ENCODE results near the gene PRAME.
"Not testable (repeated sequence)": the region's sequence is repeated elsewhere in the genome, so short reads cannot be mapped to it uniquely, and the experiment has no call there.

PRAME gene

GRCh38 chr22:22558972-22559603, at the start of gene PRAME:
PRAME (minus strand) TSS chr22:22559265; CDS start chr22:22556832, 2,433 bp downstream.
- Mint-ChIP-seq H3K27me3 (ENCODE audit: low read depth) (peaks cover 4% of the 10 kb centered on the region), H3K27ac (peak within 1 kb of the TSS; percentile 36), H3K4me3 (no peak within 1 kb of the TSS), H3K9me3 (no peaks in the 10 kb centered on the region), H3K4me1 (ENCODE audit: low read depth) (peaks cover 4% of the 10 kb centered on the region), H3K36me3 (ENCODE audit: low read depth) (no peaks in the 10 kb centered on the region)

GRCh38 chr22:22608022-22608421, 49.0 kb upstream of the PRAME start:
- not testable (repeated sequence) for H3K4me3 Mint-ChIP-seq; H3K4me1 Mint-ChIP-seq (ENCODE audit: low read depth); H3K27ac Mint-ChIP-seq; H3K27me3 Mint-ChIP-seq (ENCODE audit: low read depth); H3K36me3 Mint-ChIP-seq (ENCODE audit: low read depth); H3K9me3 Mint-ChIP-seq

- no peaks in the 10 kb centered on the region for H3K9me3 Mint-ChIP-seq
- H3K4me1 Mint-ChIP-seq (ENCODE audit: low read depth): no peaks in the 10 kb centered on the region
- H3K27ac Mint-ChIP-seq: no peak overlapping the region
- H3K36me3 Mint-ChIP-seq (ENCODE audit: low read depth): no peaks in the 10 kb centered on the region
- no peak overlapping the region for H3K4me3 Mint-ChIP-seq
- peaks cover 4% of the 10 kb centered on the region for H3K27me3 Mint-ChIP-seq (ENCODE audit: low read depth)
These were observed 46.0 kb upstream of the PRAME start for GRCh38 chr22:22605074-22605404.

- H3K4me3 Mint-ChIP-seq: no peak overlapping the region
- H3K9me3 Mint-ChIP-seq: no peaks in the 10 kb centered on the region
- H3K4me1 Mint-ChIP-seq (ENCODE audit: low read depth): no peaks in the 10 kb centered on the region
- H3K27me3 Mint-ChIP-seq (ENCODE audit: low read depth): peaks cover 4% of the 10 kb centered on the region
- H3K27ac Mint-ChIP-seq: no peak overlapping the region
- no peaks in the 10 kb centered on the region for H3K36me3 Mint-ChIP-seq (ENCODE audit: low read depth)
These were observed 45.4 kb upstream of the PRAME start for GRCh38 chr22:22604326-22605073.

- H3K36me3 Mint-ChIP-seq (ENCODE audit: low read depth): no peaks in the 10 kb centered on the region
- H3K27ac Mint-ChIP-seq: no peak overlapping the region
- no peaks in the 10 kb centered on the region for H3K4me1 Mint-ChIP-seq (ENCODE audit: low read depth)
- H3K27me3 Mint-ChIP-seq (ENCODE audit: low read depth): peaks cover 4% of the 10 kb centered on the region
- no peak overlapping the region for H3K4me3 Mint-ChIP-seq
- H3K9me3 Mint-ChIP-seq: no peaks in the 10 kb centered on the region
These were observed 44.4 kb upstream of the PRAME start for GRCh38 chr22:22603470-22603947.

GRCh38 chr22:22600531-22601261, 41.6 kb upstream of the PRAME start:
- H3K27ac Mint-ChIP-seq: no peak overlapping the region
- H3K9me3 Mint-ChIP-seq: no peaks in the 10 kb centered on the region
- H3K4me1 Mint-ChIP-seq (ENCODE audit: low read depth): no peaks in the 10 kb centered on the region
- H3K27me3 Mint-ChIP-seq (ENCODE audit: low read depth): peaks cover 4% of the 10 kb centered on the region
- no peak overlapping the region for H3K4me3 Mint-ChIP-seq
- no peaks in the 10 kb centered on the region for H3K36me3 Mint-ChIP-seq (ENCODE audit: low read depth)

GRCh38 chr22:22599248-22599647, 40.2 kb upstream of the PRAME start:
- Mint-ChIP-seq H3K27me3 (ENCODE audit: low read depth) (peaks cover 4% of the 10 kb centered on the region), H3K4me1 (ENCODE audit: low read depth) (no peaks in the 10 kb centered on the region), H3K36me3 (ENCODE audit: low read depth) (no peaks in the 10 kb centered on the region), H3K27ac (no peak overlapping the region), H3K9me3 (no peaks in the 10 kb centered on the region), H3K4me3 (no peak overlapping the region)

- H3K4me3 Mint-ChIP-seq: no peak overlapping the region
- H3K27ac Mint-ChIP-seq: no peak overlapping the region
- no peaks in the 10 kb centered on the region for H3K36me3 Mint-ChIP-seq (ENCODE audit: low read depth)
- H3K9me3 Mint-ChIP-seq: no peaks in the 10 kb centered on the region
- H3K27me3 Mint-ChIP-seq (ENCODE audit: low read depth): peaks cover 4% of the 10 kb centered on the region
- H3K4me1 Mint-ChIP-seq (ENCODE audit: low read depth): peaks cover 2% of the 10 kb centered on the region
These were observed 39.1 kb upstream of the PRAME start for GRCh38 chr22:22598144-22598543.

- Mint-ChIP-seq H3K4me3 (no peak overlapping the region), H3K36me3 (ENCODE audit: low read depth) (no peaks in the 10 kb centered on the region), H3K27ac (no peak overlapping the region), H3K27me3 (ENCODE audit: low read depth) (peaks cover 5% of the 10 kb centered on the region), H3K4me1 (ENCODE audit: low read depth) (peaks cover 2% of the 10 kb centered on the region), H3K9me3 (no peaks in the 10 kb centered on the region)
These were observed 36.2 kb upstream of the PRAME start for GRCh38 chr22:22595001-22595835.

GRCh38 chr22:22593964-22594656, 35.0 kb upstream of the PRAME start:
- no peaks in the 10 kb centered on the region for H3K36me3 Mint-ChIP-seq (ENCODE audit: low read depth)
- H3K9me3 Mint-ChIP-seq: no peaks in the 10 kb centered on the region
- no peak overlapping the region for H3K4me3 Mint-ChIP-seq
- peaks cover 5% of the 10 kb centered on the region for H3K27me3 Mint-ChIP-seq (ENCODE audit: low read depth)
- H3K27ac Mint-ChIP-seq: no peak overlapping the region
- peaks cover 2% of the 10 kb centered on the region for H3K4me1 Mint-ChIP-seq (ENCODE audit: low read depth)

GRCh38 chr22:22593250-22593649, 34.2 kb upstream of the PRAME start:
- Mint-ChIP-seq H3K36me3 (ENCODE audit: low read depth) (no peaks in the 10 kb centered on the region), H3K27ac (no peak overlapping the region), H3K27me3 (ENCODE audit: low read depth) (peaks cover 5% of the 10 kb centered on the region)

GRCh38 chr22:22591348-22592299, 32.6 kb upstream of the PRAME start:
- Mint-ChIP-seq H3K4me1 (ENCODE audit: low read depth) (peaks cover 2% of the 10 kb centered on the region), H3K4me3 (no peak overlapping the region), H3K9me3 (no peaks in the 10 kb centered on the region), H3K27me3 (ENCODE audit: low read depth) (peaks cover 8% of the 10 kb centered on the region), H3K27ac (no peak overlapping the region), H3K36me3 (ENCODE audit: low read depth) (no peaks in the 10 kb centered on the region)

More at GRCh38 chr22:22593250-22593649, 34.2 kb upstream of the PRAME start:
- no peaks in the 10 kb centered on the region for H3K9me3 Mint-ChIP-seq
- H3K4me3 Mint-ChIP-seq: no peak overlapping the region
- H3K4me1 Mint-ChIP-seq (ENCODE audit: low read depth): peaks cover 2% of the 10 kb centered on the region
